ENCODE measurements around the gene NUDT6. TPM values are rescaled to one million over a fixed set of nuclear protein-coding genes. Genes with fewer than 3 reads are reported as not detected.

NUDT6 gene
- total and polyA plus RNA-seq, 2 experiments from 2014 or later, result 5.6 to 11.0 TPM

DNA sequence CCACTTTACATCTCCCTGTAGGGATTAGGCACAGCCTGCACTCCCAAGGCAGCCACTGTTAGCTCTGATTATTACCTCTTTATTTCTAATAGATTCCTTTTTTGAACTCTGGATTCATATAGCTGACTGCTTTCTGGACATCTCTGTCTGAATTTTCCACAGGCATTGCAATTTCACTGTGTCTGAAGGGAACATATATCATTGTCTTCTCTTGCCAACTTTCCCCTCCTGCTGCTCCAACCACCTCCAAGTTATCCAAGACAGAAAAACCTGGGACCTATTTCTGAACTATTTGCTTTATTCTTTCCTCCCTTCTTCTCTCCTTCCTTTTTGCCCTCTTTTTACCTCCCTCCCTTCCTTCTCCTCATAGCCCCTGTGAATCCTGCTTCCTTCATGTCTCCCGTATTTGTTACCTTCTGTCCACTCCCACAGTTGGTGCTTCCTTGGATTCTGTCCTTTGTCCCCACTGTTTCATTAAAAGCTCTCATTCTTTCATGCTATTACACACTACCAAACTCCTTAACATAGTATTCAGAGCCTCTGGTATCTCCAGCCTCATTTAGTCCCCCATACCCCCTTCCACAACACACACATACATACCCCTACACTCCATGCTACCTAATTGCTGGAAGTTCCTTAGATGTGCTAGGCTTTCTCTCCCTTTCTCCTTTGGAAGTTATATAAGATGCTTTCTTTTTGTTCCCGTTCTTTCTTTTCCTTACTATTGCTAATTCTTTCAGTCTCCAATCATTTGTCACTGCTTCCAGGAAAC is 61.0 kb downstream of the NUDT6 start:
- Histone ChIP-seq H2AFZ (no peak overlapping the region), H3K9me3 (ENCODE audit: low read depth) (no peaks in the 10 kb centered on the region), H3K79me2 (peaks cover 9% of the 10 kb centered on the region), H3K27me3 (no peaks in the 10 kb centered on the region), H3K4me2 (no peak overlapping the region), H3K9me2 (replicated peaks; ENCODE audit: insufficient read depth) (no peaks in the 10 kb centered on the region), H3K27ac (no peak overlapping the region), H3K4me3 (no peak overlapping the region), H3K36me3 (replicated peaks; ENCODE audit: insufficient read depth, low read depth) (no peaks in the 10 kb centered on the region), H3K4me1 (ENCODE audit: insufficient read depth) (no peaks in the 10 kb centered on the region), H4K20me1 (ENCODE audit: insufficient read depth, poor library complexity, severe bottlenecking) (no peaks in the 10 kb centered on the region)
- 97% methylated on average over 2 of the region's 2 CpGs for WGBS (ENCODE audit: low lambda C conversion rate, missing lambda C conversion rate)
- no peak for TF ChIP-seq CTCF (IDR thresholded peaks at IDR 0.05; ENCODE audit: poor library complexity)
- no peak for TF ChIP-seq EZH2 (IDR thresholded peaks at IDR 0.05; ENCODE audit: borderline replicate concordance)
- no peak for DNase-seq (ENCODE audit: low spot score)

GRCh38 chr4:122858705-122859104 is 63.7 kb downstream of the NUDT6 start:
- no peaks in the 10 kb centered on the region for H3K9me3 ChIP-seq (ENCODE audit: low read depth)
- TF ChIP-seq EZH2 (IDR thresholded peaks at IDR 0.05; ENCODE audit: borderline replicate concordance), result no peak
- no peak for TF ChIP-seq EZH2phosphoT487 (IDR thresholded peaks at IDR 0.05; ENCODE audit: low read depth, severe bottlenecking, unreplicated experiment)
- no peak for TF ChIP-seq CTCF (IDR thresholded peaks at IDR 0.05; ENCODE audit: poor library complexity)
- H3K4me1 ChIP-seq (ENCODE audit: insufficient read depth), result peaks cover 5% of the 10 kb centered on the region
- H3K79me2 ChIP-seq, result peaks cover 2% of the 10 kb centered on the region
- H2AFZ ChIP-seq, result no peak overlapping the region
- H3K27ac ChIP-seq, result no peak overlapping the region
- DNase-seq (ENCODE audit: low spot score), result no peak
- no peak overlapping the region for H3K4me3 ChIP-seq
- no peaks in the 10 kb centered on the region for H3K27me3 ChIP-seq
- H3K4me2 ChIP-seq, result no peak overlapping the region
- no peaks in the 10 kb centered on the region for H4K20me1 ChIP-seq (ENCODE audit: insufficient read depth, poor library complexity, severe bottlenecking)
- no peaks in the 10 kb centered on the region for H3K9me2 ChIP-seq (replicated peaks; ENCODE audit: insufficient read depth)
- WGBS (ENCODE audit: low lambda C conversion rate, missing lambda C conversion rate), result 81% methylated on average over 2 of the region's 2 CpGs
- H3K36me3 ChIP-seq (replicated peaks; ENCODE audit: insufficient read depth, low read depth), result no peaks in the 10 kb centered on the region

DNA sequence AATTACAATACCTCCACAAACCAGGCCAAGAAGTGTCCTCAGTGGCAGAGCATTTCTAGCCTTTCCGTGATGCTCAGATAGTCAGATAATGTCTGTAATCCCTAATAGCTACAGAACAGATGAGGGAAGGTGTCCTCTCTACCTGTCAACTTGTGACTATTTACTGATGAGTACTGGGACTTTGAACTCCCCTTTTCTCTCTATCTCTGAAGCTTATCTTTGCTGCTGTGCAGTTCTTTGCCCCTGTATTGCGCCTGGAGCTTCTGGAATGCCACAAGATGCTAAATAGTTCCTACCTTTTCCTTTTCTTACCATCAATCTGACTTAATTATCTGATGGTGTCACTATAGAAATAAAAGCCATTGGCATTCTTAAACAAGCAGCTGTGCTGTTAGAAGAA is 65.2 kb downstream of the NUDT6 start:
- Histone ChIP-seq H3K36me3 (replicated peaks; ENCODE audit: insufficient read depth, low read depth) (no peaks in the 10 kb centered on the region), H3K79me2 (no peaks in the 10 kb centered on the region), H3K4me1 (ENCODE audit: insufficient read depth) (peaks cover 6% of the 10 kb centered on the region), H3K27ac (no peak overlapping the region), H3K9me3 (ENCODE audit: low read depth) (no peaks in the 10 kb centered on the region), H2AFZ (no peak overlapping the region), H3K27me3 (no peaks in the 10 kb centered on the region), H3K4me2 (no peak overlapping the region), H4K20me1 (ENCODE audit: insufficient read depth, poor library complexity, severe bottlenecking) (no peaks in the 10 kb centered on the region), H3K9me2 (replicated peaks; ENCODE audit: insufficient read depth) (no peaks in the 10 kb centered on the region), H3K4me3 (no peak overlapping the region)
- no peak for DNase-seq (ENCODE audit: low spot score)
- TF ChIP-seq EZH2phosphoT487 (IDR thresholded peaks at IDR 0.05; ENCODE audit: low read depth, severe bottlenecking, unreplicated experiment) (no peak), CTCF (IDR thresholded peaks at IDR 0.05; ENCODE audit: poor library complexity) (no peak)
- WGBS (ENCODE audit: low lambda C conversion rate, missing lambda C conversion rate), result 47% methylated on average over 2 of the region's 2 CpGs
